ENCODE results near the gene MIEF1.
A peak's percentile ranks its signal among the peaks of the same experiment; 100 is the strongest.

Gene MIEF1

DNA sequence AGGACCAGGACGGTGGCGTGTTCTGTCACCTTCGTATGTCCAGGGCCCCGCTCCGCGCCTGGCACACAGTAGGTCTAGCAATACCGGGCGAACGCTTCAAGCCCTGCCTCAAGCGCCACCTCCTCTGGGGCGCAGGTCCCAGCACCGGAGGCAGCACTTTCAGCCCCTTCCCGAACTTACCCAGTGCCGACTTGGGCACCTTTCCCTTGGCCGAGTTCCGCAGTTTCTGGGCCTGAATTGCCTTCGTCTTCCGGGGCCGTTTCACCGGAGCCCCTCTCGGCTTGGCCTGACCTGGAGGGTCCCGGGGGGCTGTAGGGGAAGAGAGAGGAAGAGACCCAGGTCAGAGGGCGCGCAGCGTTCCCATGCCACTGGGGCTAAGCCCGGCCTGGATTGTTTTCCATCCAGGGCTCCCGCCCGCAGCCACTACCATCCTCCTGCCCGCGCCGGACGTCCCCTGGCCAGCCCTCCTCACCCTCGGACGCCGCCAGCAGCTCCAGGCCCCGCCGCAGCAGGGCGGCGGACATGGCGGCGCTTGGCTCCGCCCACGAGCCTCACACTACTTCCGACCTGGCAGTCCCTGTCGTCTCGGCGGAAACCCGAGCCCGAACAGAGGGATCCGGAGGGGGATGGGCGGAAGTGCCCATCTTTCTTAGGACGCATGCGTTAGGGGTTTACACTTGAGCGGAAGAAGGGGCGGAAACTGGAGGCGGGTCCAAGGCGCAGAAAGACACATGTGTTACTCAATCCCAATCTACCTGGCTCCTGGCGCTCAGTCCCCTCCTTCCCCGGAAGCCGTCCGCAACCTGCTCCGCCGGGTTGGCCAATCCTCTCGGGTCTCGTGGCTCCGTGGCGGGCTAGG is 30.4 kb downstream of the MIEF1 start, which contains the start of gene RPS19BP1:
Gene RPS19BP1 (minus strand): TSS at position 534 of the 859 bp plus-strand sequence. CDS start 10 bp downstream, at position 524.
- peak; percentile 98 for DNase-seq

DNA sequence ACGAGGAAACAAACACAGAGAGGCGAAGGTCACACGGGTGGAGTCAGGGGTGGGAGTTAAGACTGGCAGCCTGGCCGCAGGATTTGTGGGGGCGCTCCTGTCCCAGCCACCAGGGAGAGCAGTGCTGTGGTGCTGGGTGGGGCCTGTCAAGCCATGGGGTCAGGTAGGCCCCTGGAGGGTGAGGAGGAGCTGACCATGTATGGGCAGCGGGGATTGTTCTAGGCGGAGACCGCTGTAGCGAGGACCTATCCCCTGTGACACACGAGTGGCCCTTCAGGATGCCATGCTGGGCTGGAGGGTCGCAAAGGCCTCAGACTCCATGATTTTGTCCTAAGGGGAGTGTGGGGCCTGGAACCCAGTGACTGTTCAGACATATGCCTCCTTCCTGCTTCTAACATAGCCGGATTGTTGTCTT is 32.0 kb downstream of the MIEF1 start:
- no peak for DNase-seq

DNA sequence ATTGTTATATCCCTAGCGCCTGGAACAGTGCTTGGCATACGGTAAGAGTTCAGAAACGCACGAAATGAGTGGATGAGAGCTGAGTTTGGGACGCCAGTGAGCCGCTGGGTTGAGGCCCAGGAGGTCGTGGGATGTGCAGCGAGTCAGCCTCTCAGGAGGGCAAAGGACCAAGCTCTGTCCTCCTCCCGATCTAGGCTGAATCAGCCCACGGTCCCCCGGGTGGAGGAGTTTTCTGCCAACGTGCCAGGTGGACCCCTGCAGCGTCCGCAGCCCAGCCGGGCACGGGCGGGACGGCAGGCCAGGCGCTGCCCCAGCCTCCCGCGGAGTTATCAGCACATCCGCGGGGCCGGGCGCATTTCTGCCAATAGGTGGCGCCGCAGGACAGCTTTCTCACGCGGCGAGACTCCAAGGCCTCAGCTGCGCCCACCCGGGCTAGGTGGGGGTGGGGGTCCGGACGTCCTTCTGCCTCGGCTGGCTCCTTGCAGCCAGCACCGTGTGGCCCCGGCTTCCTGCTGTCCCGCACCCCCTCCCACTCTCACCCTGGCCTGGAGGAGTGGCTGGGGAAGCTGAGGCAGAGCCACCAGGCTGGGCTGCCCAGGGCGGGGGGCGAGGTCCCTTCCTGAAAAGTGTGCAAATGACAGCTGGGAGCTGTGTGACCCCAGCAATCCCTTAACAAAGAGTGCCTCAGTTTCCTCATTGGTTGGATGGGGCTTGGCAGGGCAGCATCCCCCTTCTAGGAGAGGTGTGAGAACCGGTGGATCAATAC is 32.7 kb downstream of the MIEF1 start:
- DNase-seq = peak; percentile 67

DNA sequence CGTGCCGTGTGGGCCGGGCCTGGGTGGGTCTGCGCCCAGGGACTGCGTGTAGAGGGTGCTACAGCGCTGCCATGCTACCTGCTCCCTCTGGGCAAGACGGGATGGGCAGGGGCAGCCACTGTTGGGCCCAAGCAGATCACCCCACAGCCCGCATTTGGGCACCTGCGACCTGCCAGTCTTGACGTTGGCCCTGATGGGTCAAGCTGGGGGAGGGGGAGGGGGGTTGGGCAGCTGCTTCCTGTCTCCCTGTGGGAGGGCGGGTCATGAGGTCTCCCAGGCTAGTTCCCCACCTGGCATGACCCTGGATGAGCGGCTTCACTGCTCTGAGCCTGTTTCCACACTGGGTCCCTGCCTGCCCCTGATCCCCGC is 33.3 kb downstream of the MIEF1 start:
- DNase-seq = no peak

DNA sequence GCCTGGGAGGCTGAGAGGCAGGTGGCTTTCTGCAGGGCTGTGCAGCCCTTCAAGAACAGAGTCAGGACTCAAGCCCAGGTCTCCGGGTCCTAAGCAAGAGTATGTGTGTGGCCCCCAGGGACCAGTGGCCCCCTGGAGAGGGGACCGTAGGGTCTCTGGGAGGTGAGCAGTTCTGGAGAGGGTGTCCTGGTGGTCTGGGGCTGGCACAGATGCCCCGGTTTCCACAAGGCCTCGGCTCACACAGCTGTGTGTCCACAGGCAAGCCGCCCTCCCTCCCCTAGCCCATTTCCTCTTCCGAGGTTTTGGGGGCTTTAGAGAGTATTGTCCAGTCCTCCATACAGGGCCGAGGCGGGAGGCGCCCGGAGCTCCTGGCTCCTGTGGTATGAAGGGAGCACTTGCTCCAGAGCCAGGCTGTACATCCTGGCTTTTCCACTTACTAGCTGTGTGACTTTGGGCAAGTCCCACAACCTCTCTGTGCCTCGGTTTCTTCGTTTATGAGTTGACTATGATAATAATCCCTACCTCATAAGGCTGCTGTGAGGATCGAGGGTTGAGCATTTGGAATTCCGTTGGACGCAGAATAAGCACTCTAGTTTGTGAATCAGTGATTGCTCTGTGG is 33.9 kb downstream of the MIEF1 start:
- DNase-seq = no peak

DNA sequence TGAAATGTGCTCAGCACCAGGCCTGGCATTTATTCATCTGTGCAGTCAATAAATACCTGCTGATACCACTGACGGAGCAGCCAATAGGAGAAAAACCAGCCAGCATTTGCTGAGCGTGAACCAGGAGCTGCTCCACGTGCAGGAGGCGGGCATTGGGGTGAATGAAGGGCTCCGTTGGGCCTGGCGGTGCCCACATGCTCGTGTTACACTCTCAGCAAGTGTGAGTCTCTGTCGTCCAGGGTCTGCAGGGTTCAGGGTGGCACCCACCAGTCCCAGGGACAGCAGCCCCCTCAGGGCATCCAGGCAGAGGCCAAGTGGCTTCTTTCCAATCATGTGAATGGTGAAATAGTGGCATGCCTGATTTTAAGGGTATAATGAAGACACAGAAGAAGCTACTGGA is 34.6 kb downstream of the MIEF1 start:
- no peak for DNase-seq

DNA sequence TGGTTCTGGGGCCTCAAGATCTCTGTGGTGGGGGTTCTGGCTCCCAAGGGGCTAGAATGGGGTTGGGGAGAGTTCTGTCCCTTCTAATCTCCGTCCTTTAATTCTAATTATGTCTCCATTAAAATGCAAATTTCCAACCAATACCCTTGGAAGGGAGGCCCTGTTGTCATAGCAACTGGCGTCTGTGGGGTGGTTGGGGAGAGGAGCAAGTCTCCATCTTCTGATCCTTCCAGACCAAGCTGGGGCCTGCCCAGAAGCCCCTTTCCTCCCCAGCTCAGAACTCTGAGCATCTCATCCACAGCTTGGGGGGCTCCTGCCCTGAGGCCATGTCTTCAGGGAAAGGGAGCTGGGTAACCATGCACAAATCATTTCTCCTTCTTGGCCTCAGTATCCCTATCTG is 35.9 kb downstream of the MIEF1 start:
- no peak for DNase-seq

DNA sequence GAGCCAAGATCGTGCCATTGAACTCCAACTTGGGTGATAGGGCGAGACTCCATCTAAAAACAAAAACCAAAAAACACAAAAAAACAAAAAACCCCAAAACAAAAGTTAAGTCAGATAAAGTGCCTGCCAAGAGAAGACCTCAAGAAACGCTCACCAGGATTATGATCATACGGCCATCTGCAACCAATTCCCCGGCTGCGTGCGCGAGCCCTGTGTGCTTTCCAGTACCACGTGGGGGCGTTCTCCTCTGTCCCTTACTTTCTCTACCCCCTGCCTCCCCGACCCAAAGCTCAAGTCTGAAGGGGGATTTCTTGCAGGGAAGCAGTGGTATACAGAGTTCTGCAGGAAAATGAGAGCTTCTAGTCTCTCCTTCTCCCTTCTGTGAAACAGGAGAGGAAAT is 41.0 kb downstream of the MIEF1 start:
- no peak for DNase-seq

DNA sequence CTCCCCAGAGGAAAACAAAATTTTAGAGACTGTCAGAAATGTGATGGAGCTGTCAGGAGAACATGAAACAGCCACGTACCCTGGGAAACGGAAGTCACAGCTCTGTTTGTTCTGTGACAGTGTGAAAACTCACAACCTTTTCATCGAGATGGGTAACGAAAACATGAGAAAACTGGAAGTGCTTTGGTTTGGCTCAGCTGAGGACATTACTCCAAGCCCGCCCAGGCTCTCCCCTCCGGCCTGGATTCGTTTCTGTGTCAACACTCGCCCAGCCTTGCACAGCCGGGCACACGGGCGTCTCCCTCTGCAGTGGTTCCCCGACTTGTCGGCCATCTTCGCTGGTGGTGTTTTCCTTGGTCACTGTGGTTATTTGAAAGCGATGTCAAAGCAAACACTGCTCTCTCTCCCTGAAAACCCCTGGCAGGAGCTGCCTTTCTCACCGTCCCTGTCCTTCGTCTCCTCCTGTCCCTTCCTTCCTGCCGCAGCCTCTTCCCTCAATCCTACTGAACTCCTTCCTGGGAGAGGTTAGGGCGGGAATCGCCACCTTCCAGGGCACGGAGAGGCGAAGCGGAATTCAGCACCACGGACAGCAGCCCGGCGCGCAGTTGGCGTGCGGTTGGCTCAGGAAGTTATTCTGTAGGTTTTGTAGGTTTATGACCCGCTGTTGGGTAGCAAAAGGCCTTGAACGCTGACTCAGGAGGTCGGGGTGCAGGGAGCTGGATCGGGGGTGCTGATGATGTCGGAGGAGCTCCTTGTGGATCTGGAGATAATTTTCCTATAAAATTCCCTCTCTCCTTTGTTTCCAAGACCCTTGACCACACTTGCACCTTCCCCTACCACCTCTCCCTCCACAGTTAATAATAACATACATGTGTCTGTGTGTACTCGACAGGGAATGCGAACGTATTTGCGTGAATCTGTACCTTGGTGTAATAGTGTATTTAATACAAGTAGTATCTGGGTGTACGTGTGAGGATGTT is 43.6 kb downstream of the MIEF1 start:
- peak; percentile 59 for DNase-seq

DNA sequence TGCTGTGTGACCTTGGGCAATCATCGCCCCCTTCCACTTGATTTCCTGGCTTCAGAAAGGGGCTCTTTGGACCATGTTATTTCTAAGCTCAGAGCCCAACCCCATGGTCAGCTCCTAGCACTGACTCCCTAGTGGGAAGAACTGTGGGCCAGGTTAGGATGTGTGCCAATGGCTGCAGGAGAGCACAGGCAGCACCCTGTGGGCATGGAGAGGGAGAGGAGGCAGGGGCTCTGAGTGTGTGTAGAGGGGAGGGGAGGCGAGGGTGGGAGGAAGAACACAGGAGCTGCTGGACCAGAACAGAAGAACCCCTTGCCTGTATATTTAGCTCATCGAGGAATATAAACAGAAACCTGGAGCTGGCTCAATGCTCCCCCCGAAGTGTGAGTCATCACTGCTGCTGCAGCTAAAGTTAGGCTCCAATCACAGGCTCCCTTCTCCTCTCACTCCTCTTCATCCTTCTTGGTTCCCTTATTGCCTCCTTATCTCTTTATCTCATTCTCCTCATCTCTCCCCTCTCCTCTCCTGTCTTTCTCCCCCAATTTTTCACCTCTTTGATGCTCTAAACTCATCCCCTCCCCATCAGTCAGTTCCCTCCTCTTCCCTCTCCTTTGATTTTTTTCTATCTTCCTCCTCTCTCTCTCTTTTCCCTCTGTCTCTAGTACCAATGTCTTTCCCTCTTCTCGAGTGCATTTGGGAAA is 44.9 kb downstream of the MIEF1 start:
- no peak for DNase-seq

DNA sequence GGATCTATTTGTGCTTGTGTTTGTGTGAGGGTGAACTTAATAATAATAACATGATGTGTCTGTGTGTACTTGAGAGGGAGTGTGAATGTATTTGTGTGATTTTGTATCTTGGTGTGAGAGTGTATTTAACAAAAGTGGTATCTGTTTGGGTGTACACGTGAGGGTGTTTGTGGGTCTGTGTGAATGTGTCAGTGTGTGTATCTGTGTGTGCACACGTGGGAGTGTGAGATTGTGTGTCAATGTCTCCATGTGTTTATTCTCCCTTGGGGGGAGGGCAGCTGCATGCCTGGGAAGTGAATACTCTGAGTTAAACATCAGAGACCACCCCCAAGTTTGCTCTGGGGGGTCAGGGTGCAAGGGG is 45.5 kb downstream of the MIEF1 start:
- no peak for DNase-seq

DNA sequence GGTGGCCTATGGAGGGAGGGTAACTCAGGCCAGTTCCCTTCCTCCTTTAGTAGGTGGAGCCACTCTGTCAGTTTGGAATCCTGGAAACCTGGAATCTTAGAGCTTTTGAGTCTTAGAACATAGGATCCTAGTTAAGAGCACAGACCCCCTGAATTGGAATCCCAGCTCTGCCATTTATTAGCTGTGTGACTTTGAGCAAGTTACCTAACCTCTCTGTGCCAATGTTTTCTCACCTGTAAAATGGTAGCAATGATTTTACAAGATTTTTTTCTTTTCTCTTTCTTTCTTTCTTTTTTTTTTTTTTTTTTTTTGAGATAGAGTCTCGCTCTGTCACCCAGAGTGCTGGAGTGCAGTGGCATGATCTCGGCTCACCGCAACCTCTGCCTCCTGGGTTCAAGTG is 51.3 kb downstream of the MIEF1 start:
- no peak for DNase-seq

DNA sequence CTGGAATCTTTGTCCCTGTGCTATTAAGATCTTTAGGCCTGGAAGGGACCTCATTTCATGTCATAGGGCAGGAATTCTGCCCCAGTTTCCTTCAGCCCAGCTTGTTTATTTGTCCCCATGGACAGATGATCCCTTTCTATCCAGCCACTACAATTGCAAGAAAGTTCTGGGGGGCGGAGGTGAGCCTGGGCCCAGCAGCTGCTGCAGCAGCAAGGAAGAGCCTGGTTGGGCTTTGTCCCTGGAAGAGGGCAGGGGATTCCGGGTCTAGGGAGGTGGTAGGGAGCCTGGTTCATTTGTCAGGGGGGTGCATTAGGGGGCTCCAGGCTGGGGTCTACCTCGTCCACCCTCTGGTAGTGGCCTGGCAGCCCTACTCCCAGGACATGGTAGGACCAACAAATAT is 52.1 kb downstream of the MIEF1 start:
- no peak for DNase-seq

DNA sequence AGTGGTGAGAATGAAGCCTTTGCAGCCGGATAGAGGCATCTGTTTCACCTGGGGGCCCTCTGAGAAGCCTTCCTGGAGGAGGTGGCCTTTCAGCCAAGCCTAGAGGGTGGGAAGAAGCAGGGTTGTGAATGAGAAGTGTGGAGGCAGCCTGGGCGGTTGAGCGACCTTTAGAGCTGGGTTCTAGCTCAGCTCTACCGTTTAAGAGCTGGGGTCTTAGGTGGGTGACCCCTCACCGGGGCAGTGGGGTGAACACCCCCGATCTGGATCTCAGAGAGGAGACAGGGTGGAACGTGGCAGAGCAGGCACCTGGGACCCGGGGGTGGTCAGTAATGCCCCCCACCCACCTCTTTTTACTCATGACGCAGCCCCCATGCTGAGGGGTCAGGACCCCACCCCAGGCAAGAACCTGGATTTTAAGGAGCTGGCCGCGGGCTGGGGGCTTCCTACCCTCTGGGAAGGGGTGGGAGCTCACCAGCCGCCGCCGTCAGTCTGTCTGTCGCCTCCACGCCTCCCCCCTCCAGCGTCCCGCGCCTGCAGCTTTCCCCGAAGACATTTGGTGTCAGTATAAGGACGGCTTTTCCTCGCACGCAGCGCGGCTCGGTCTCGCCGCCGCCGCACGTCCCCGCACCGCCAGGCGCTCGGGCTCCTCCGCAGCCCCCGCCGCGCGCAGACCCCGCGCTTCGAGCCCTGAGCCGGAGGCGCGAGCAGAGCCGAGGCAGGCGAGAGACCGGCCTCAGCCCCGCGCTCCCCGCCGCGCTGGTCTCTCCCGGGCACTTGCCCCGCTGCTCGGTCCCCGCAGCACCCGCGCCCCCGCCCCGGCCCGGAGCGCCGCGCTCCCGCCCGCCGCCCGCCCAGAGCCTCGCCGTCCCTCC is 55.1 kb downstream of the MIEF1 start:
- DNase-seq = peak; percentile 45

DNA sequence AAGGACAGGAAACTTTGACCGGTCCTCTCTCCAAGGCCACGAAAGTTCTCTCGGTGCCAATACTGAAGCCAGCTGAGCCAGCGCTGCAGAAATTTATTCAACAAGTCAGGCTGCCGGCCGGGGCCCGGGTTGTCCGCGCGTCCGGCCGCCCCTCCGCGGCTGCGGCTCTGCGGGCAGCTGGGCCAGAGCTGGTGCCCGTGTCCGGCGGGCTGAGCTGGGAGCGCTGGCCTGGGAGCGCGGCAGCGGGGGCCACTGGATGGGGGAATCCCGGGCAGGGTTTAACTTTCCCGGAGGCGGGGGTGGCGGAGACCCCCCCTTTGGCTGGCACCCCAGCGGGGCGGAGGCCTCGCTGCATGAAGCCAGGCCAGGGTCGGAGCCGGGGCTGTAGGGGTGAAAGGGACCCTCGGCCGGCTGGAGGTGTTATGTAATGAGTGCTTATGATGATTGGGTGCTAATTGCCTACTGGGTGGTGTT is 56.2 kb downstream of the MIEF1 start:
- no peak for DNase-seq

DNA sequence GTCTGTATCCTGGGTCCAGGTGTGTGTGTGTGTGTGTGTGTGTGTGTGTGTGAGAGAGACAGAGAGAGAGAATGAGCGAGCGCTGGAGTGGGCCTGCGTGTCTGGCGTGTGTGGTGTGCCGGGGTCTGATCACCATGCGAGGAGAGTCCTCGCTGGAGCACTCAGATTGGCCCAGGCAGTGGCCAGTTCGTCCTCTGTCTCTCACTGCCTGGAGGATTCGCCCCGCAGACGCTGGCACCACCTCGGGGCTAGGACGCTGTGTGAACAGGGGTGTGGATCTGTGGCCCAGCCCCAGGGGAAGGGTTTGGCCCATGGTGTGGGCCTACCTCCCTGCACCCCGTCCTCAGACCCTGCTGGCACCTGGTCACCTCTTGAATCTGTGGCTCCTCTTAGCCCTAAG is 56.9 kb downstream of the MIEF1 start:
- DNase-seq = no peak

DNA sequence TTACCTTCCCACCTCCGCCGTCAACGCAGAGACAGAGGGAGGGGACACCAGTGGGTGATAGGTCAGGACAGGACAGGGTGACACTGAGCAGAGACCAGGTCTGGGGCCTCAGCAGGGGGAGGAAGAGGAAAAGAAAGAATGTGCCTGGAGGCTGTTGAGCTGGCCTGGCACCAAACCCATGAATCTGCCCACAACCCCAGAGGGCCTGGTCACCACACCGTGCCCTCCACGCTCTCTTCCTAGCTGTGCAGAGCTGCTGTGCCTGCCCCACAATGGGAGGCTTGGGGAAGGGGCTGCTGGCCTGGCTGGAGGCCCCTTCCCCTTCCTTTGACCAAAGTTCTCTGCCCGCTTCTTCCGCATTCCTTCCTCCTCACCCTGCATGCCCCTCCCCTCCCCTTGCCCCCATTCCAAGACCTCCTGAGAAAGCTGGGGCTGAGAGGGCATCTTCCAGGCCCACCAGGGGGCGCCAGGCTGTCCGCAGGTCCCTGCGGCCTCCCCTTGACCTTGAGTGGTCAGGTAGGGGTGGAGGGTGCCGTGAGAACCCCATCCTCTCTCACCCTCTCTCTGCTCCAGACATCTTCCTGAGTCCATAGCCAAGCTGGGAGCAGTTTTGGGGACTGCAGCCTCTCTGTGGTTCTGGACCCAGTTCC is 57.5 kb downstream of the MIEF1 start:
- no peak for DNase-seq

DNA sequence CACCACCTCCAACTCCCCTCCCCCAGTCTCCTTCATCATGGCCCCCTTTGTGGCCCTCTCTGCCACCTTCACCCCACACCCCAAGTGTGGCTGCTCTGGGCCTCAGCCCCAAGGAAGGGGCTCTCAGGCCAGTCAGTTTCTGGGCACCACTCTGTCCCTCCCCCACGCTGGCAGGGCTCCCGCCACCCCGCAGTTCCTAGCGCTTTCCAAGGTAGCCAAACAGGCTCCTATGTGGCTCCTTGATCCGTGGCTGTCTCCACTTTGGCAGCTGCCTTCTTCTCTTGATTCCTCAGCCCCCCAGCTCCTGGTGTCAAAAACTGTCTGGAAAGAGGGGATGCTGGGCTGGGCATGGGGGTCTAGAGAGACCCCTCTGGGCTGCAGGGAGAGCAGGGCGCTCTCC is 58.0 kb downstream of the MIEF1 start:
- no peak for DNase-seq

DNA sequence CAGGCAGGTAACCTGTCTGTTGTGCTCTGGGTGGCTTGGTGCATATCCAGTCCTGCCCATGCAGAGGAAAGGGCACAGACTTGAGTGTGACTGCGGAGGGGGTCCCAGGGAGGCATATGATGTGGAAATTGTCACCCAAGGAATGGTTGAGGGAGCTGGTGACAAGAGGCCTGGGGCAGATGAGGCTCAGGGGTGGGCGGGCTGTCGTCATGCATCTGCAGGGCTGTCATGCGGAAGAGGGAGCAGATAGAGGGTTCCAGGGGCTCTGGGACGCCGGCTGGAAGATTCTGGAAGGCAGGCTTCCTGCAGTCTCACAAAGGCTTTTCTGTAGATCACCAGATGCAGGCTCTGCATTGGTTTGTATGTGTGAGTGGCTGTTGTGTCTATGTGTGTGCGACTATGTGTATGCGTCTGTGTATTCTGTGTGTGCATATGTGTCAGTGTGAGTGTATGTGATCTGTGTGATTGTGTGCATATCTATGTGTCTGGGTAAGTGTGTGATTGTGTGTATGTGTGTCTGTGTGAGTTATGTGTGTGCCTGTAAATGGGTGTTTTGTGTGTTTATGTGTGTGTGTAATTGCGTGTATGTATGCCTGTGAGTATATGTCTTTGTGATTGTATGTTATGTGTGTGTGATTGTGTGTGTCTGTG is 60.9 kb downstream of the MIEF1 start:
- no peak for DNase-seq
